RWPE2 (cell line): ENCODE data around the gene ZCCHC9.

Source experiments
- ATAC-seq: fragments of 200-7000 bp; cut with Tn5 transposase; 3 replicates; pipeline ENCODE4 v1.9.1; 2021; ENCODE audit warnings: low read depth
- DNase-seq: peaks from one replicate; pipeline ENCODE4 v3.0.0-alpha.2; 2020; ENCODE audit warnings: low spot score
- H3K27ac ChIP-seq: fragments of 450-650 bp; 2 replicates; pipeline ENCODE4 v1.5.1; 2017; ENCODE audit warnings: mild to moderate bottlenecking; ENCODE audit not compliant: poor library complexity, severe bottlenecking
- H3K27me3 ChIP-seq: fragments of 250-450 bp; sonication (Bioruptor Pico); 2 replicates; pipeline ENCODE4 v1.5.1; 2021; ENCODE audit warnings: mild to moderate bottlenecking, moderate library complexity; ENCODE audit not compliant: insufficient read depth, poor library complexity, severe bottlenecking
- H3K36me3 ChIP-seq: fragments of 250-450 bp; sonication (Bioruptor Pico); 2 replicates; pipeline ENCODE4 v1.5.1; 2020; ENCODE audit warnings: low read depth, mild to moderate bottlenecking, moderate library complexity
- H3K4me1 ChIP-seq: fragments of 250-450 bp; sonication (Bioruptor Pico); 2 replicates; pipeline ENCODE4 v1.5.1; 2021; ENCODE audit warnings: mild to moderate bottlenecking, moderate library complexity; ENCODE audit not compliant: insufficient read depth, poor library complexity, severe bottlenecking
- H3K4me3 ChIP-seq: fragments of 250-450 bp; sonication (Bioruptor Pico); 2 replicates; pipeline ENCODE4 v1.5.1; 2021; ENCODE audit warnings: mild to moderate bottlenecking, moderate library complexity; ENCODE audit not compliant: severe bottlenecking
- H3K9me3 ChIP-seq: fragments of 250-450 bp; sonication (Bioruptor Pico); 2 replicates; pipeline ENCODE4 v1.5.1; 2021; ENCODE audit warnings: mild to moderate bottlenecking, moderate library complexity; ENCODE audit not compliant: severe bottlenecking
- TF ChIP-seq, protein P1 (sequence below): fragments of 450-650 bp; IDR thresholded peaks from one replicate; pipeline ENCODE4 v1.5.1; 2017; ENCODE audit warnings: mild to moderate bottlenecking, moderate library complexity; ENCODE audit not compliant: poor library complexity, severe bottlenecking

ZCCHC9 gene

DNA sequence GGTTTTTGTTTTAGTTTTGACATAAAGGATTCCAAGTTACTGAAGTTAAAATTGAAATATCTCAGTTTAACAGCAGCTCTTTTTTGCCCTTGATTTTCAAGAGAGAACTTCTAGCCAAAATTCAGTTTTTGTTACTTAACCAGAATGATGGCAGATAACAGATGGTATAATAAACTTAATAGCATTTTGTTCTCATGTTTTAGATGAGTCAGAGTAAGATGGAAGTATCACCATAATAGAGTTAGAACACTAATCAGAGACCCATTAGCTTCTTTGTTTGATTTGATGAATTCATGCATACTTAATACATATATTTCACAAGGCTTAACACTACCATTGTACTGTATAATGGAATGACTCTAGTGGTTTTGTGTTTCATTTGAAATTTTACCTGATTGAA is 11.9 kb downstream of the ZCCHC9 start:
- no peak overlapping the region for H3K4me3 ChIP-seq
- peaks cover 53% of the 10 kb centered on the region for H3K36me3 ChIP-seq
- TF ChIP-seq, protein P1, sequence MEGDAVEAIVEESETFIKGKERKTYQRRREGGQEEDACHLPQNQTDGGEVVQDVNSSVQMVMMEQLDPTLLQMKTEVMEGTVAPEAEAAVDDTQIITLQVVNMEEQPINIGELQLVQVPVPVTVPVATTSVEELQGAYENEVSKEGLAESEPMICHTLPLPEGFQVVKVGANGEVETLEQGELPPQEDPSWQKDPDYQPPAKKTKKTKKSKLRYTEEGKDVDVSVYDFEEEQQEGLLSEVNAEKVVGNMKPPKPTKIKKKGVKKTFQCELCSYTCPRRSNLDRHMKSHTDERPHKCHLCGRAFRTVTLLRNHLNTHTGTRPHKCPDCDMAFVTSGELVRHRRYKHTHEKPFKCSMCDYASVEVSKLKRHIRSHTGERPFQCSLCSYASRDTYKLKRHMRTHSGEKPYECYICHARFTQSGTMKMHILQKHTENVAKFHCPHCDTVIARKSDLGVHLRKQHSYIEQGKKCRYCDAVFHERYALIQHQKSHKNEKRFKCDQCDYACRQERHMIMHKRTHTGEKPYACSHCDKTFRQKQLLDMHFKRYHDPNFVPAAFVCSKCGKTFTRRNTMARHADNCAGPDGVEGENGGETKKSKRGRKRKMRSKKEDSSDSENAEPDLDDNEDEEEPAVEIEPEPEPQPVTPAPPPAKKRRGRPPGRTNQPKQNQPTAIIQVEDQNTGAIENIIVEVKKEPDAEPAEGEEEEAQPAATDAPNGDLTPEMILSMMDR = no peak
- H3K9me3 ChIP-seq = no peaks in the 10 kb centered on the region
- no peaks in the 10 kb centered on the region for H3K27me3 ChIP-seq
- DNase-seq (no peak), ATAC-seq (no peak)
- no peaks in the 10 kb centered on the region for H3K4me1 ChIP-seq
- H3K27ac ChIP-seq = no peak overlapping the region

DNA sequence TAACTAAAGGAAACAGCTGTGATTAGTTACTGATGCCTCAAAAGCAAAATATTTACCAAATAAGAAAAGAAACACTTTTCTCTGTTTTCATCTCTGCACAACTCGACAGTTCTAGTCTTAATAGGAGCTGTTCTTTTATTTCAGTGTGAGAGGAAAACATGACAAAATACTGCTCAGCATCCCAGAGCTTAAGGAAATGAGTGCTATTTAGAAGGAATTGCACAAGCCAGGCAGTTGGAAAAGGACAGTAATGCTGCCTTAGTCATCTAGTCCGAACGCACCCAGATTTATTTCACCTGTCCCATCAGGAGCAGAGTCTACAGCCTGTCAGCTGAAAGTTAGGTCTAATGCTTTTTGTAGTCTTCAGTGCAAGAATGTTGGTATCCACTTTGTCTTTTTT is 12.3 kb downstream of the ZCCHC9 start:
- peaks cover 50% of the 10 kb centered on the region for H3K36me3 ChIP-seq
- H3K27ac ChIP-seq = no peak overlapping the region
- H3K27me3 ChIP-seq = no peaks in the 10 kb centered on the region
- H3K4me1 ChIP-seq = no peaks in the 10 kb centered on the region
- TF ChIP-seq, protein P1 = no peak
- ATAC-seq (no peak), DNase-seq (no peak)
- H3K9me3 ChIP-seq = no peaks in the 10 kb centered on the region
- no peak overlapping the region for H3K4me3 ChIP-seq

- ATAC-seq = no peak
- DNase-seq = no peak
- H3K36me3 ChIP-seq = peaks cover 41% of the 10 kb centered on the region
- no peaks in the 10 kb centered on the region for H3K4me1 ChIP-seq
- TF ChIP-seq, protein P1 = no peak
- H3K9me3 ChIP-seq = no peaks in the 10 kb centered on the region
- no peaks in the 10 kb centered on the region for H3K27me3 ChIP-seq
- H3K27ac ChIP-seq = no peak overlapping the region
- no peak overlapping the region for H3K4me3 ChIP-seq
Measured at GRCh38 chr5:81314581-81314980, 13.2 kb downstream of the ZCCHC9 start.

- TF ChIP-seq, protein P1 = no peak
- Histone ChIP-seq H3K27me3 (no peaks in the 10 kb centered on the region), H3K27ac (no peak overlapping the region), H3K9me3 (no peaks in the 10 kb centered on the region), H3K4me1 (no peaks in the 10 kb centered on the region), H3K36me3 (peaks cover 34% of the 10 kb centered on the region), H3K4me3 (no peak overlapping the region)
- DNase-seq (no peak), ATAC-seq (peak; percentile 81)
Measured at GRCh38 chr5:81315336-81315735, 13.9 kb downstream of the ZCCHC9 start.

GRCh38 chr5:81315830-81316229 is 14.4 kb downstream of the ZCCHC9 start:
- H3K27ac ChIP-seq = no peak overlapping the region
- ATAC-seq (no peak), DNase-seq (no peak)
- H3K4me1 ChIP-seq = no peaks in the 10 kb centered on the region
- H3K4me3 ChIP-seq = no peak overlapping the region
- H3K27me3 ChIP-seq = no peaks in the 10 kb centered on the region
- peaks cover 29% of the 10 kb centered on the region for H3K36me3 ChIP-seq
- TF ChIP-seq, protein P1 = no peak
- no peaks in the 10 kb centered on the region for H3K9me3 ChIP-seq
